ENCODE measurements around the gene GDF10. TPM values are rescaled to one million over a fixed set of nuclear protein-coding genes. Genes with fewer than 3 reads are reported as not detected.

GDF10 gene
- total and polyA plus RNA-seq, 2 of the 13 experiments (the other 11 are each of a cell fraction or from before 2014, with no cell fraction given) = 0.03 TPM; not detected in 1

DNA sequence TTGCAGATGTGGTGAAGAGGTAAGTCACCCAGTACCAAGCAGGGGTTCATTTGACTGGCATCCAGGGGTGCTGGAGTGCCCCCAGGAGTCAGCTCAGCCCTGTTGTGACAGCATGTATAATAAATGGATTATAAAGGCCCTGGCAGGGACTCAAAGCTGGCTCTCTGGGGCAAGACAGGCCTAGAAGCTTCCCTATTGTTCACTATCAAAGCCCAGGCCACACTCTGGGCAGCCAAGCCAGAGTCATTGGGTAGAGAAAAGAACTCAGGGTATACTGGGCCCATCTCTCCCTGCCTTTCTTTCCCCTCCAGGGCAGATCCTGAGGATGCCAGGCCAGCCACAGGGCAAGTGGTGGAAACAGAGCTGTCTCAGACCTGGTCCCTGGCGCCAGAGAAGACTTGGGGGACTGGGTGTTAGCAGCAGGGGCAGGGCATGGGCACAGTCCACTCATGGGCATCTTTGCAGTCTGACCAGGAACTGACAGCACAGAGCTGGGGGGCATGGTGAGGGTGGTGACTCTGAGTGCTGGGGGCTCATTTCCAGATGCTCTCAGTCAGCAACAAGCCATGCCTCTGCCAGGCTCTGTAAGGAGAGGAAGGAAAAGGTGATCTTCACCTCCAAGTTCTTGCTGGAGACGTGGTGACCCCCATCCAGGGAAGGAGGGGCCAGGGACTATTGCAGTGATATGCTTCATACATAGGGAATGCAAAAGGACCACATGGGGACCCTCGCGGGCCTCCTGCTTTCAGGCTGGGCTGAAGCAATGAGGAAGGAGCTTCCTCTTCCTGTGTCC lies 59.8 kb downstream of the GDF10 start (continued):
- TF ChIP-seq, protein P1, sequence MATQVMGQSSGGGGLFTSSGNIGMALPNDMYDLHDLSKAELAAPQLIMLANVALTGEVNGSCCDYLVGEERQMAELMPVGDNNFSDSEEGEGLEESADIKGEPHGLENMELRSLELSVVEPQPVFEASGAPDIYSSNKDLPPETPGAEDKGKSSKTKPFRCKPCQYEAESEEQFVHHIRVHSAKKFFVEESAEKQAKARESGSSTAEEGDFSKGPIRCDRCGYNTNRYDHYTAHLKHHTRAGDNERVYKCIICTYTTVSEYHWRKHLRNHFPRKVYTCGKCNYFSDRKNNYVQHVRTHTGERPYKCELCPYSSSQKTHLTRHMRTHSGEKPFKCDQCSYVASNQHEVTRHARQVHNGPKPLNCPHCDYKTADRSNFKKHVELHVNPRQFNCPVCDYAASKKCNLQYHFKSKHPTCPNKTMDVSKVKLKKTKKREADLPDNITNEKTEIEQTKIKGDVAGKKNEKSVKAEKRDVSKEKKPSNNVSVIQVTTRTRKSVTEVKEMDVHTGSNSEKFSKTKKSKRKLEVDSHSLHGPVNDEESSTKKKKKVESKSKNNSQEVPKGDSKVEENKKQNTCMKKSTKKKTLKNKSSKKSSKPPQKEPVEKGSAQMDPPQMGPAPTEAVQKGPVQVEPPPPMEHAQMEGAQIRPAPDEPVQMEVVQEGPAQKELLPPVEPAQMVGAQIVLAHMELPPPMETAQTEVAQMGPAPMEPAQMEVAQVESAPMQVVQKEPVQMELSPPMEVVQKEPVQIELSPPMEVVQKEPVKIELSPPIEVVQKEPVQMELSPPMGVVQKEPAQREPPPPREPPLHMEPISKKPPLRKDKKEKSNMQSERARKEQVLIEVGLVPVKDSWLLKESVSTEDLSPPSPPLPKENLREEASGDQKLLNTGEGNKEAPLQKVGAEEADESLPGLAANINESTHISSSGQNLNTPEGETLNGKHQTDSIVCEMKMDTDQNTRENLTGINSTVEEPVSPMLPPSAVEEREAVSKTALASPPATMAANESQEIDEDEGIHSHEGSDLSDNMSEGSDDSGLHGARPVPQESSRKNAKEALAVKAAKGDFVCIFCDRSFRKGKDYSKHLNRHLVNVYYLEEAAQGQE (IDR thresholded peaks at IDR 0.05; ENCODE audit: borderline replicate concordance in 1 of 2, low read depth in 1 of 2, low read length in 2 of 2) = no peak

DNA sequence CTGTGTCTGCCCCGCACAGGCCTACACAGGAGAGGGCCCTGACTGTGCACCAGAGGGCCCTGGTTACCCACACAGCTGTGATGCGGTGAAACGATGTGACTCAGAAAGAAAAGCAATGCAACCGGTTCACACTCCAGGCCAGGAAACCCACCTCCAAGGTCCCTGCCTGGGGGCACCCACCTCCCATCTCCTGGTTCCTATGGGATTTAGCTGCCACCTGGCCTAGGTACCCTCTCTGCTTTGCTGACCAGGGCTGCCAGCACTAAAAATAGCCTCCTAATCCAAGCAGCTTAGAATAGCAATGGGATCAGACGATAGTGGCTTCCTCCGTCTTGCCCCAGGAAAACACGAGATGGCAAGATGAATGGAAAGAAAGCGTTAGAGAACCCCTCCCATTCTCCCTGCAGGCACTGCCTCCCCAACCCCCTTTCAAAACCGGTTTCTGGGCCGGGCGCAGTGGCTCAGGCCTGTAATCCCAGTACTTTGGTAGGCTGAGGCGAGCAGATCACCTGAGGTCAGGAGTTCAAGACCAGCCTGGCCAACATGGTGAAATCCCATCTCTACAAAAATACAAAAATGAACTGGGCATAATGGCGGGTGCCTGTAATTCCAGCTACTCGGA lies 60.5 kb downstream of the GDF10 start:
- ChIA-PET POLR2A (no interaction called here), CTCF (ENCODE audit: low intra/inter-chr PET ratio, low total read pairs) (no interaction called here)
- Histone ChIP-seq H3K9me3 (ENCODE audit: low read length) (no peaks in the 10 kb centered on the region), H3K4me2 (ENCODE audit: low read depth, low read length) (no peak overlapping the region), H3K9ac (ENCODE audit: insufficient read depth, low read depth, low read length) (no peak overlapping the region), H3K4me1 (ENCODE audit: insufficient read depth, low read length) (peaks cover 10% of the 10 kb centered on the region; the same call in 1 of the 2 replicates), H3K79me2 (ENCODE audit: insufficient read depth, low read length) (no peaks in the 10 kb centered on the region), H3K27me3 (ENCODE audit: control insufficient read depth in 1 of 2, insufficient read depth in 2 of 2, low read length in 2 of 2) (peaks cover 0 to 2% of the 10 kb centered on the region in 2 experiments; a peak in 1 of 5 replicates), H3K36me3 (replicated peaks in 1 of 2; ENCODE audit: control insufficient read depth in 1 of 2, insufficient read depth in 2 of 2, low read length in 2 of 2) (no peaks in the 10 kb centered on the region), H2AFZ (ENCODE audit: low read length) (no peak overlapping the region), H3K27ac (ENCODE audit: extremely low read length, insufficient read depth, low read length) (no peak overlapping the region), H3K4me3 (replicated peaks in 1 of 3; ENCODE audit: insufficient read depth in 1 of 3, low read depth in 2 of 3, low read length in 3 of 3) (no peak overlapping the region), H4K20me1 (ENCODE audit: insufficient read depth, low read length) (no peaks in the 10 kb centered on the region)
- no peak for ATAC-seq
- no peak for DNase-seq (ENCODE audit: low spot score)
- in situ Hi-C loops (cut with HindIII; ENCODE audit: extremely low pct_ligation_motif_present, low pct_unique_long_range_greater_than_20kb) (no loop called here), intact Hi-C loops (cut with micrococcal nuclease; ENCODE audit: unreplicated experiment) (no loop called here)
- 44% methylated on average over 8 of the region's 14 CpGs for WGBS (ENCODE audit: low lambda C conversion rate)
- no TSS peak for BruUV-seq (replicated peaks)
- no peak for FAIRE-seq
- TF ChIP-seq SIN3A (IDR thresholded peaks at IDR 0.05; ENCODE audit: borderline replicate concordance, low read depth, low read length) = no peak
- TF ChIP-seq ZNF570 (CRISPR knock-in tag; IDR thresholded peaks at IDR 0.05; ENCODE audit: borderline replicate concordance) = no peak
- no peak for TF ChIP-seq ZFYVE20 (CRISPR knock-in tag; IDR thresholded peaks at IDR 0.05; ENCODE audit: borderline replicate concordance, low read depth)
- no peak for TF ChIP-seq ZNF253 (CRISPR knock-in tag; IDR thresholded peaks at IDR 0.05; ENCODE audit: borderline replicate concordance)
- TF ChIP-seq, protein P2, sequence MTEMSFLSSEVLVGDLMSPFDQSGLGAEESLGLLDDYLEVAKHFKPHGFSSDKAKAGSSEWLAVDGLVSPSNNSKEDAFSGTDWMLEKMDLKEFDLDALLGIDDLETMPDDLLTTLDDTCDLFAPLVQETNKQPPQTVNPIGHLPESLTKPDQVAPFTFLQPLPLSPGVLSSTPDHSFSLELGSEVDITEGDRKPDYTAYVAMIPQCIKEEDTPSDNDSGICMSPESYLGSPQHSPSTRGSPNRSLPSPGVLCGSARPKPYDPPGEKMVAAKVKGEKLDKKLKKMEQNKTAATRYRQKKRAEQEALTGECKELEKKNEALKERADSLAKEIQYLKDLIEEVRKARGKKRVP (CRISPR knock-in tag; IDR thresholded peaks at IDR 0.05) = no peak
- TF ChIP-seq, protein P3, sequence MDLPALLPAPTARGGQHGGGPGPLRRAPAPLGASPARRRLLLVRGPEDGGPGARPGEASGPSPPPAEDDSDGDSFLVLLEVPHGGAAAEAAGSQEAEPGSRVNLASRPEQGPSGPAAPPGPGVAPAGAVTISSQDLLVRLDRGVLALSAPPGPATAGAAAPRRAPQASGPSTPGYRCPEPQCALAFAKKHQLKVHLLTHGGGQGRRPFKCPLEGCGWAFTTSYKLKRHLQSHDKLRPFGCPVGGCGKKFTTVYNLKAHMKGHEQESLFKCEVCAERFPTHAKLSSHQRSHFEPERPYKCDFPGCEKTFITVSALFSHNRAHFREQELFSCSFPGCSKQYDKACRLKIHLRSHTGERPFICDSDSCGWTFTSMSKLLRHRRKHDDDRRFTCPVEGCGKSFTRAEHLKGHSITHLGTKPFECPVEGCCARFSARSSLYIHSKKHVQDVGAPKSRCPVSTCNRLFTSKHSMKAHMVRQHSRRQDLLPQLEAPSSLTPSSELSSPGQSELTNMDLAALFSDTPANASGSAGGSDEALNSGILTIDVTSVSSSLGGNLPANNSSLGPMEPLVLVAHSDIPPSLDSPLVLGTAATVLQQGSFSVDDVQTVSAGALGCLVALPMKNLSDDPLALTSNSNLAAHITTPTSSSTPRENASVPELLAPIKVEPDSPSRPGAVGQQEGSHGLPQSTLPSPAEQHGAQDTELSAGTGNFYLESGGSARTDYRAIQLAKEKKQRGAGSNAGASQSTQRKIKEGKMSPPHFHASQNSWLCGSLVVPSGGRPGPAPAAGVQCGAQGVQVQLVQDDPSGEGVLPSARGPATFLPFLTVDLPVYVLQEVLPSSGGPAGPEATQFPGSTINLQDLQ (CRISPR knock-in tag; IDR thresholded peaks at IDR 0.05) = no peak
- TF ChIP-seq CBFB (CRISPR knock-in tag; IDR thresholded peaks at IDR 0.05) = no peak
- no peak for TF ChIP-seq ZNF782 (CRISPR knock-in tag; IDR thresholded peaks at IDR 0.05; ENCODE audit: borderline replicate concordance)
- TF ChIP-seq ZNF230 (CRISPR knock-in tag; IDR thresholded peaks at IDR 0.05) = no peak

Measured in HepG2 (cell line).